ENCODE results near the gene HGFAC.

The HGFAC gene

GRCh38 chr4:3423952-3424351 lies 17.8 kb upstream of the HGFAC start:
- Histone ChIP-seq H3K9me3 (no peaks in the 10 kb centered on the region), H3K27ac (no peak overlapping the region), H3K4me3 (ENCODE audit: low read depth in 1 of 2, low read length in 1 of 2) (no peak overlapping the region), H3K36me3 (no peaks in the 10 kb centered on the region), H3K27me3 (no peaks in the 10 kb centered on the region), H3K4me1 (ENCODE audit: control insufficient read depth in 1 of 2, insufficient read depth in 1 of 2, low read depth in 1 of 2, low read length in 1 of 2) (no peaks in the 10 kb centered on the region)
- no peak for TF ChIP-seq CTCF (IDR thresholded peaks at IDR 0.05)

- Histone ChIP-seq H3K4me3 (ENCODE audit: low read depth in 1 of 2, low read length in 1 of 2) (no peak overlapping the region), H3K4me1 (ENCODE audit: control insufficient read depth in 1 of 2, insufficient read depth in 1 of 2, low read depth in 1 of 2, low read length in 1 of 2) (no peaks in the 10 kb centered on the region), H3K9me3 (no peaks in the 10 kb centered on the region), H3K27ac (no peak overlapping the region), H3K27me3 (no peaks in the 10 kb centered on the region), H3K36me3 (no peaks in the 10 kb centered on the region)
- no peak for TF ChIP-seq CTCF (IDR thresholded peaks at IDR 0.05)
Observed at GRCh38 chr4:3424522-3425095, 17.2 kb upstream of the HGFAC start.

- no peaks in the 10 kb centered on the region for H3K9me3 ChIP-seq
- H3K4me3 ChIP-seq (ENCODE audit: low read depth in 1 of 2, low read length in 1 of 2), result no peak overlapping the region
- H3K27ac ChIP-seq, result no peak overlapping the region
- H3K36me3 ChIP-seq, result no peaks in the 10 kb centered on the region
- no peak for TF ChIP-seq CTCF (IDR thresholded peaks at IDR 0.05)
- no peaks in the 10 kb centered on the region for H3K27me3 ChIP-seq
- no peaks in the 10 kb centered on the region for H3K4me1 ChIP-seq (ENCODE audit: control insufficient read depth in 1 of 2, insufficient read depth in 1 of 2, low read depth in 1 of 2, low read length in 1 of 2)
Observed at GRCh38 chr4:3426465-3427133, 15.2 kb upstream of the HGFAC start.

- Histone ChIP-seq H3K4me3 (ENCODE audit: low read depth in 1 of 2, low read length in 1 of 2) (no peak overlapping the region), H3K9me3 (no peaks in the 10 kb centered on the region), H3K4me1 (ENCODE audit: control insufficient read depth in 1 of 2, insufficient read depth in 1 of 2, low read depth in 1 of 2, low read length in 1 of 2) (no peaks in the 10 kb centered on the region), H3K36me3 (no peaks in the 10 kb centered on the region), H3K27me3 (no peaks in the 10 kb centered on the region), H3K27ac (no peak overlapping the region)
- TF ChIP-seq CTCF (IDR thresholded peaks at IDR 0.05), result no peak
Observed at GRCh38 chr4:3427134-3427476, 14.7 kb upstream of the HGFAC start.

GRCh38 chr4:3427706-3428446 lies 13.9 kb upstream of the HGFAC start:
- no peaks in the 10 kb centered on the region for H3K9me3 ChIP-seq
- no peaks in the 10 kb centered on the region for H3K36me3 ChIP-seq
- H3K27ac ChIP-seq, result no peak overlapping the region
- TF ChIP-seq CTCF (IDR thresholded peaks at IDR 0.05), result no peak
- no peaks in the 10 kb centered on the region for H3K27me3 ChIP-seq
- H3K4me1 ChIP-seq (ENCODE audit: control insufficient read depth in 1 of 2, insufficient read depth in 1 of 2, low read depth in 1 of 2, low read length in 1 of 2), result no peaks in the 10 kb centered on the region
- H3K4me3 ChIP-seq (ENCODE audit: low read depth in 1 of 2, low read length in 1 of 2), result no peak overlapping the region

All from neutrophil (primary cell).